NOMO-1 (cell line): ENCODE data around the gene LIPA.

Source experiments
- DNase-seq, 2 experiments: peaks; one replicate each; lab custom pipeline; 2025; ENCODE audit not compliant: unreplicated experiment in 2 of 2; lab: John Stamatoyannopoulos, UW

The LIPA gene

DNA sequence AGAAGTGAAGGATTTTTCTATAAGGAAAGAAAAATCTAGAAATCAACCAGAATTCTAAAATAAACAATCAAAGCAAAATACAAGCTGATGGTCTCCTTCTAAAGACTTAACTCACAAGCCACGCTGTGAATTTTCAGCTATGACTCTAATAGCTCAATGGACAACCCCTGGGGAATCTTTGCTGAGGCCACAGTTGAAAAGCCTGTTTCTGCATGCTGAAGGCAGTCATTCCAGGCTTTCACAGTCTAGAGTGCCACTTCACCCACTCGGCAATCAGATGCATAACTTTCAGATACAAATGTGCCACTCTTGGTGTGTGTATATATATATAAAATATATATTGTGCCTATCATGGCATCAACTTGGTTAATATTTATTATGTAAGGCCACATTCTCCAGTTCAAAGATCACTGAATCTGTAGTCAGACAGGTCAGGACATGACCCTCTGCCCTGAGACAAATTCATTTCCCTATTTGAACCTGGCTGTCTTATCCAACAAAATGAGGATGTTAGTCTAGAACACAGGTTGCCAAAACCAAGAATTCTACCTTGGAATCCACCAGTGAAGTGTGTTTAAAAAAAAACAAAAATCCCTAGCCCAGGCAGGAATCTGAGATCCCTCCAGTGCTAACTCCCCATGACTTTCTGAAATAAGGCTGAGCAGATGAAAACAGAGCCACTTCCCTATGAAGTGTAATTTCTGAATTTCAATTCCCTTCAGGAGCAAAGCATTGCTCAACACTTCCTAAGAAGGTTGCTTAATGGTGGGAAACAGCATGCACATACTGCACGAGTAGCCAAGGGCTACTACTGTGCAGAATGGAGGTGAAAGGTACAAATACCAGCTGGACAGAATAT is 9.9 kb downstream of the LIPA start:
- DNase-seq, result peak in 1 of 2 experiments; percentile 18

DNA sequence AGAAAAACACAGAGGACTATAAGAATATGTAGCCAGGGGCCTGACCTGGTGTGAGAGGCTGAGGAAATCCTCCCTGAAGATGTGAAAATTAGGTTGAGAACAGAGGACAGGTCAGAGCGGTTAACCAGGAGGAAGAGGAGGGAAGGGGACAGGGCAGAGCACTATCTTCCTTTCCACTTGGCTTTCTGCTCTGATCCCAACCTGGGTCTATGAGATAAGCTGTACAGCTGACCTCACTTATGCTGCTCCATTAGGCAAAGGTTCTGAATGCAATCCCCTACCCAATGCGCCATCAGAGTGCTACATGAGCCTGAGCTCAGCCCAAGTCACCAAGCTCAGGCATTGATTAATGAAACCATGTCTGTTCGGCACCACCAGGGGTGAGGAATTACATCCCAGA is 10.5 kb downstream of the LIPA start:
- DNase-seq, result no peak

DNA sequence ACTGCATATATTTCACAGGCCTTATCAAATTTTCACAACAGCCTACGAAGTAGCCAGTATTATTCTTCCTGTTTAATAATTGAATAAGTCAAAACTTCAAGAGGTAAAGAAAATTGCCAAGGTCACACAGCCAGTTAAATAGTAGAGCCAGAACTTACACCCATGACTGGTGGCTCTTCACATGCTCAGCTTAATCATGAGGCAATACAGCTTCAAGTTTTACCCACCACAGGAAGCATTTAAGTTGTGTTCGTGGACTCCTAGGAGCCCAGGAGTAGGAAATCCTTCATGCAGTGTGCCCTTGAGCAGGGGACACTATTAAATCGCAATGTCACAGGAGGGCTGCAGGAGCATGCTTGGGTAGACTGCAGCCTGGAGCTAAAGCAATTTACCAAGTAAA is 11.1 kb downstream of the LIPA start:
- DNase-seq, result no peak

DNA sequence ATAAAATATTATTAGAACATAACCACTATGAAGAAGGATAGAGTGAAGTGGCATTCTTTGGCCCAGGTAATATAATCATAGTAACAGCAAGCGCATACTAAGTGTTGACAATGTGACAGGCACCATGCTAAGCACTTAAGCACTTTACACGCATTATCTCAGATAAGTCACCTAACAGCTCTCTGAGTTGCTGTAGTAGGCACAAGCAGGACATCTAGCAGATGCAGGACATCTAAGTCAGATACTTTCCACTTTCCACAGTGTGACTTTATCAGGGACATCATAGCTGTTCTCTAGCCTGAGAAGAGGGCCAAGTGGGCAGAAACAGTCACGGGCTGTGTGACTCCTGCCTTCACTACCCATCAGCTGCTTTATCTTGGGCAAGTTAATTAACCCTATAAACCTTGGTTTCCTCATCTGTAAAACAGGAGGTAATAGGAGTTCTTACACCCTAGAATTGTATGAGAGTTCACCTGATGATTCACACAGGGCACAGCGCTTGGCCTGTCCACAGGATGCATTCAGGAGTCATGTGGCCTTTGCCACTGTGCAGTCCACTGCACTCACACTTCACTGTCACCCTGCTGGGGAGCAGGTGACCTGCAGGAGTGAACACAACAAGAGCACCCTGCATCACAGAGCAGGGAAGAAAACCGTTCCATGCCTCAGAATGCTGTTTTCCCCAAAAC is 12.5 kb downstream of the LIPA start:
- DNase-seq, result no peak

DNA sequence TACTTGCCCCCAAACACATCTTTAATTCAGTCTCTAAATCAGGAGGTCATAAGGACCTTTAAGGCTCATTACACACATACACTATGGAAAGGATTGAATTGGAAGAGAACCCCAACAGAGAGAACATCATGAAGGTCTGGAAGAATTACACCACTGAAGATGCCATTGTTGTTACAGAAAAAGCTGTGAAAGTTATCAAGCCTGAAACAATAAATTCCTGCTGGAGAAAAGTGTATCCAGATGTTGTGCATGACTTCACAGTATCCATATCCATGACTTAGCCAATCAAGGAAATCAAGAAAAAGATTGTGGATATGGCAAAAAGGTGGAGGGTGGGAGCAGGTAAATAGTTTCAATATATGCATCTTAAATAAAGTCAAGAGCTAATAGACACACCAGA is 13.7 kb downstream of the LIPA start:
- no peak for DNase-seq

DNA sequence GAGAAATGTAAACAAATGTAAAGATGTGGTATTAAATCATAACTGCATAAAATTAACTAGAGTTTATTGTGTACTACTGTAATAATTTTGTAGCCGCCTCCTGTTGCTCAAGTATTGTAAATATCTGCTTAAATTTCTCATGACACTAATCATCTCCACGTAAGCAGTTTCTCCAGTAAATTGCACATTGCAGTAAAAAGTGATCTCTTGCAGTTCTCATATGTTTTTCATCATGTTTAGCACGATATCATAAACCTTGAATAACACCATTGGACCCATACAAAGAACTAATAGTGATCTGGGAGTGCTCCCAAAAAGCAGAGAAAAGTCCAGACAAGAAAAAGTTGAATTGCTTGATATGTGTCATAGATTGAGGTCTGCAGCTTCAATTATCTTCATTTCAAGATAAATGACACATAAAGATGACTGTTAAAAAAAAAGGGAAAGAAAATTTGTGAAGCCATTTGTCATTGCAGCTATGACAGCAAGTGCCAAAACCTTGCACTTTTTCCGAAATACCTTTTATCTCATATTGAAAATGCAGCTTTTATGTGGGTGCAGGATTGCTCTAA is 15.3 kb downstream of the LIPA start:
- no peak for DNase-seq

DNA sequence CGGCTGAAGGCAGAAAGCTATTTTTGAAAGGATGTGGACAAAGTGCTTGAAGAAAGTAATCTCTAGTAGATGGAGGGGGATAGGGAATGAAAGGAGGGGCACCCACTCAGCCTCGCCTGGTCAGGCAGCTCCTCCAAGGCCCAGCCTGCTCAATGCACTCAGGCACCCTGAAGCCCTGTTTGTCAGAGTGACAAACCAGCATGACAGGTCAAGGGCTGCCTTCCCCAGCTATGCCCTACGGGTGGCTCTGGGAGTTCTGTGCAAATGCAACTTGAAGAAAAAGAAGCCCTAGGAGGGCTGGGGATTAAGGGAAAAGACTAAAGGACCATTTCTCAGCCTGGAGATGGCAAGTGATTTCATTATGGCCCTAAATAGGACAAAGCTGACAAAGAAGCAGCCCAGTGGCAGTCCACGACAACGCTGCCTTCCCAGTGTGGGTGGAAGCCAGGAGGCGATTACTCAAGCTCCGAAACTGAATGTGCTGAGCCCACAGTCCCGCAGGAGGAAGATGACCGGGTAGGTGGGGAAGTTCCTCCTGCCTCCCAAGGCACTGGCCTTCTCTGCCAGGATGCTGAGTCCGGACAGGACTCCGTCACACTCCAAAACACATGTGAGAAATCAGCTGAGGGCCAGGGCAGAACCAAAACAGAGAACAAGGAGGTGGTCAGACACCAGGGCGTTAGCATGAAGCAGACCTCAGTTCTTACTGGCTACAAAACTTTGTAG is 16.3 kb downstream of the LIPA start:
- DNase-seq, result no peak

DNA sequence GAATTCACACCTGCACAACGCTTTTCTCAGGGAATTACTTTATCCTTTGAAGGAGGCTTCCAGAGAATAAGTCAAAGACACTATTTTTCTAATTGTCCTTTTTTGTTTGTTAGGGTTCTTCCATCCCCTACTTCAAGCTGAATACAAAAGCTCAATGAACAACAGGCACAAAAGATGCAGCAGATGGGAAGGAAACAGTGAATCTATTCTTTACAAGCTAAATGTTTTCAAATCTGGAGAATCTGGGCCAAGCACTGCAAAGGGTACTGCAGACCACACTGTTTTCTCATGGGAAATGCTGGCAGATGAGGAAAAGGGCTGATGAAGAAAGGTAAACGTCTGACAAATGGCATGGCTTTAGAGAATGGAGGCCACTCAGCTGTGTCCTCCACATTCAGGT is 18.5 kb downstream of the LIPA start:
- DNase-seq, result no peak

DNA sequence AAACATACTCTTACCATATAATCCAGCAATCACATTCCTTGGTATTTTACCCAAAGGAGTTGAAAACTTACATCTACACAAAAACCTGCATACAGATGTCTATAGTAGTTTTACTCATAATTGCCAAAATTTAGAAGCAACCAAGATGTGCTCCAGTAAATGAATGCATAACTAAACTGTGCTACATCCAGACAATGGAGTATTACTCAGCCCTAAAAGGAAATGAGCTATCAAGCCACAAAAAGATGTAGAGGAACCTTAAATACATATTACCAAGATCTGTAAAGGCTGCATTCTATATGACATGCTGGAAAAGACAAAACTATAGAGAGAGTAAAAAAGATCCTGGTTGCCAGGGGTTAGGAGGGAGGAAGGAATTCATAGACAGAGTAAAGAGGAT is 22.6 kb downstream of the LIPA start:
- DNase-seq, result no peak

DNA sequence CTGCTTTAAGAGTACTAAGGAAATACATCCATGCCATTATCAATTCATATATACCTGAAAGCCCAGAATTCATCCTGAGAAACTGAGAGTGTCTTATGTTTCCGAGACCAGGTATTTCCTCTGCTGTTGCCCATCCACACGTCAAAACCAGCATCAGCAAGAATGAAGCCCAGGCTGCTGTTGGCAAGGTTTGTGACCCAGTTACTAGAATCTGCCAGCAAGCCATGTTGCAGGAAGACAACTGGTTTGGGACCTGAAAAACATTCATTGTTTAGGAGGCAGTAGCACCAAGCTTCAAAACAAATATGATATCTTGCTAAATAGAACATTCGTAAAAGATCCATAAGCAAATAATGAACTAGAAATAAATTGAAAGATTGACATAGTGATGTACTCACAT is 23.4 kb downstream of the LIPA start:
- no peak for DNase-seq

DNA sequence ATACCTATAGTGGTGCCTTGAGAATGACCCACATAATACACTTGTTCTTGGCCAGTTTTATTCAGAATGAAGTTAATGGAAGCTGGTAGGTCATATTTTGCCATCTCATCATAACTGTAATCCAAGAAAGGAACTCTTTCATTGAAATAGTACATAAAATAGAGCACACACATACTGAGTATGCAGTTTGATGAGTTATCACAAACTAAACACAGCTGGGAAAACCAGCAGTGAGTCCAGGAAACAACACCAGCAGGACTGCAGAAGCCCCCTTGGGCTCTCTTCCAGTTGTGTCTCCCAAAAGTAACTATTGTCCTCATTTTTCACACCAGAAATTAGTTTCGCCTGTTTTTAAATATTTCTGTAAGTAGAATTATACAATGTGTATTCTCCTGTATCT is 24.7 kb downstream of the LIPA start:
- no peak for DNase-seq

DNA sequence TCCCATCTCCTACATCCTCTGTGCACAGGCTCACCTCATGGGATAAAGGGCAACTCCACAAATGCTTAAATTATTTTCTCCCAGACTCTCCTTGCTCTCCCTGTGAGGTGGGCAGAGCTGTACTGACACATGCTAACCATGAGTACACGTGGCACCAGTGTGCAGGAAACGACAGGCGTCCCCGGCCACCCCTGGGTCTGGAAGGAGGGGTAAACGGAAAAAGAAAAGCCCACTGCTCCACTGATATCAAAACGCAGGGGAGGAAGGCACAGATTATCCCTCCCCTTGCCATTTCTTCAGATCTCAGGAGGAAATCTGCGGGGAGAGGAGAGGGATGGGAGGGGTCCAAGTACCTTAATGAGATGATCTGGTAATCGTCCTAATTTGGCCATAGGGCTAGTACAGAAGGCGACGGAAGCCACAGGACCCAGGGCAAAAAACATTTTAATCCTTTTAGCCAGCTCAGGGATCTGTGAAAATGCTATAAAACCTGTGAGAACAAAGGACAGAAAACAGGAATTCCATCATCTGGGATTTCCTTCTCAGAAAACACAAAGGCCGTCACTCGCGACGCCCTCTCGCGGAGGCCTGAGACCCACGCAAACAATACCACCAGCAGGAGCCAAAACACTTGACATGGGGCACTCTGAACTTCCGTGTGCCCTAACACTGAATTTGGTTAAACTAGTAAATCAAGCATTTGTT is 26.7 kb downstream of the LIPA start:
- no peak for DNase-seq

DNA sequence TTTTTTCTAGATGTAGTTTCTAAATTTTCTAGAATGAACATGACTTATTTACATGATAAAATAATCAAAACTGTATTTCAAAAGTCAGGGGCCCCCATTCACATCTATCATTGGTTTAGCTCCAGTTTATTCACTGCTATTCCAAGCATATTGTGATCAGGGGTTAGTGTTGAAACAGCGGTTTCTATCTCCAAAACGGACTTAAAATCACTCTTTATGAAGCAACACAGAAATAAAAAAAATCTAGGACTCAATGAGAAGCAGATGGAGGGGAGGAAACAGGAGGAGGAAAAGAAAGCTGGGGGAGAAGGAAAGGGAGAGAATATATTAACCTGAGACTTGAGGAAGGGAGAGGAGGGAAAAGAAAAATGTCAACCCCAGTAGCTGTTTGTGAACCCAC is 29.7 kb downstream of the LIPA start:
- no peak for DNase-seq

DNA sequence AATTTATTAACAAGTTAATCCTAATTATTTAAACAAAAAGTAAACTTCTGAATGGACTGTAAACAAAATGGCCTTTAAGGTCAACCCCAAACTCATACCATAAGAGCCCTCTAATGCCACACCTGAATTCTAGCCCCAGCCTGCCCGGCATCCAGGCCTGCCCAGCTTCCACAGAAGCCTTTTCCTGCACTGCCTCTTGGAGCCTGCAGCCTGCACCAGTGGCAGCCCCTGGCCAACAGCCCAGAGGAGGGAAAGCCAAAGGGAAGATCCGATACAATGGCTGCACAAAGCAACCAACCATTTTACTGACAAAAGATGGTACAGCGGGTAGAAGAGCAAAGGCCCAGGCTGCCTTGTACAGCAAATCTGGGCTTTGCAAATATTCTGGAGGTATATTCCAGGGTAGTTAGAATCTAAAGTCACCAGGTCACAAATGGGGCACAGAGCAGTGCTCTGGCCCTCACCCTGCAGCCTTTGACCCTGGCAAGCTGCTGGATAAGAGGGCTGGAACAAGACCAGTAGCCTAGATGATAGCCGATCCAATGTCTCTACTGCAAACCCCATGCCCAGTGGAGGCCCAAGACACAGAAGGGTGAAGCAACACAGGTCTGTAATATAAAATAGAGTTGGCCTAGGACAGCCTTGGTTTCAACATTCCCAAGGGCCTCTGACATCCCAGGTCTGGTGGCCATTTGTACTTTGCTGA is 31.9 kb downstream of the LIPA start:
- DNase-seq, result no peak

DNA sequence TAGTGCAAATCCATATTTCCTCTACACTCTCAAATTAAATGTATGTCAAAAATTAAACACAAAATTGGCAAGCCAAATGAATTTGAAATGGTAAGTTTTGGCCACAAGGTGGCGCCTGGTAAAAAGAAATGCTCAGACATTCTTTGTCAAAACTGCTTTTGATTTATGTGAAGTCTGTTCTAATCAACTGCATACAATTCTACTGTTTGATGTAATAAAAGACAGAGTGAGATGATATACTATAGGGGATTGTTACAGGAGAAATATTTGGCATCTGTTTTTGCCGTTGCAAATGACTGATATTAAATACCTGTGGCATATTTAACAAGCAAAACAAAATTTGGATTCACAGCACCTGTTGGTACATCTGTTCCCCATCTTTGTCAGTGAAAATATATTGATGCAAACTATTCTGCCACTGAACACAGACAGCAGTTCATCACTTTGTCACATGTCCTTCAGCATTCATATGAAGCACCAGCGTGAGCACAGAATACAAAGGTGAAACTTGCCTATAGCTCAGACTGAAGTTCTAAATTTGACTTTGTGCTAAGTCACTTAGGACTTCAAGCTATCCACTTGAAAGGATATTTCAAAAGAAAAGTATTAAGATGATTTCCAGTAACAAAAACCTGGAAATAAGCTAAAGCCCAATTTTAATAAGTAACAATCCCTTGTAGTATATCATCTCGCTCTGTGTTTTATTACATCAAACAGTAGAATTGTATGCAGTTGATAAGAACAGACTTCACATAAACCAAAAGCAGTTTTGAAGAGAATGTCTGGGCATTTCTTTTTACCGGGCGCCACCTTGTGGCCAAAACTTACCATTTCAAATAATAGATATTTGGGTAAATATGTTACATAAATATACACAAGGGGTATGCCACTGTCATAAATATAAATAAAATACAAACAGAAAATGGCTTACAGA is 34.3 kb downstream of the LIPA start:
- DNase-seq, result peak; percentile 28 to 45

DNA sequence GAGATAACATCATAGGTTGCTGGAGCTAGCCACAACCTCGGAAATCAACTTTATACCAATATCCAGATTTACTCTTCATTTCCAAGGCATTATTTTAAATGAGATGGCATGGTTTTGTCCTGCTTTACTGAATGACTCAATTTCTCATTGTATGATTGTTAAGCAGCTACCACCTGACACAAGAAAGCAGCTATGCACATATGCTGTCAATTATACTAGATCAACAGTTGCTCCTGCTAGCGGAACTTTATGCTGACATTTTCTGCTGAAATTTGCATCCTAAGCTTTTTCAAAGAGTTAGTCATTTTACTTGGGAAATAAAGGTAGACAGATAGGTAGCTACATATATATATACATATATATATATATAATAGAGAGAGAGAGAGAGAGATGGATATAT is 35.5 kb downstream of the LIPA start:
- no peak for DNase-seq

DNA sequence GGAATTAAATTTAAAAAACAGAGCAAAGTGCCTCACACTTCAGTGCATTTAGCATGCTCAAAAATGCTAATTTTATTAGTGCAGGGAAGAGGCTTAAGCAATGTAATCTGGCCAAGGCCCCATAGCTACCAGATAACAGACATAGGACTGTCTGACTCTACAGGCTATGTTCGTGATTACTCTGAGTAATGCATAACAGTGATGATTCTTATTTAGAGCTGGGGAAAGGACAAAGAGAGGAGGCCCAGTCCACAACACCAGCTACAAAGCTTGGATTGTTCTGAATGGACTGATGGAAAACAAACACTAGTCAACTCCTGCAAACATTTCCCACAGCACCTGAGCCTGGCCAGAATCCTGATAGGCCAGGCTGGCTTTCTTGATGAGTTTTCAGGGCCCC is 36.1 kb downstream of the LIPA start:
- no peak for DNase-seq

DNA sequence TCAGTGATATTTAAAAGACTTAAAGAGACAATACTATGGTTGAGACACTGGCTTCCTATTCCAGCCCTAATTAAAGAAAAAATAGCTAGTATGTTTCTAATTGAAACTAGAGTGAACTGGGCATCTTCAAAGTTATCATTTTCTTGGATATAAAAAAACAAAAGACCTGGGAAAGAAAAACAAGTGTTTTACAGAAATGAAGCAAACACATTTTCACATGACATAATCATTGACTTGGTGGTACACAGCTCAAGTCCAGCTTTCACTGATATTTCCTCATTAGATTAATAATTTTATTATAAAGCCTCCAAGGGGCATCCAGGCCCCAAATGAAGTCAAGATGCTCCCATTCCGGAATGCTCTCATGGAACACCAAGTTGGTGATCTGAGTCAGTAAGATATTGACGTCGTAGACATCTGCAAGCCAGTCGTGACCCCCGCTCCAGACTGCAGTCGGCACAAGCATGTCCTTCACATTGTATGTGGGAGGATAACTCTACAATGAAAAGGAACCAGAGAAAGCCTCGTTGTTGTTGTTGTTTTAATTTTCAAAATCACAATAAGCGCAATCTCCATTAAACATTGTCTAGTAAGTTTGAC is 36.9 kb downstream of the LIPA start:
- DNase-seq, result no peak
